MM.1S (cell line): Measurements from ENCODE around the gene CATSPERZ.

Experiments used
- DNase-seq: peaks from one replicate; pipeline ENCODE4 v3.0.0-alpha.2; 2015
- H2AFZ ChIP-seq: fragments of 300-600 bp; sonication (generic); 2 replicates; pipeline ENCODE4 v1.6.0; 2016; ENCODE audit warnings: antibody characterized with exemption, low read length
- H3F3A ChIP-seq: fragments of 300-600 bp; sonication (generic); 2 replicates; pipeline ENCODE4 v1.6.1; 2016; ENCODE audit warnings: mild to moderate bottlenecking, antibody characterized with exemption, low read length, moderate library complexity, mixed read lengths; ENCODE audit not compliant: insufficient read depth
- H3K27ac ChIP-seq: fragments of 300-600 bp; sonication (generic); 2 replicates; pipeline ENCODE4 v1.5.1; 2016; ENCODE audit warnings: mild to moderate bottlenecking, low read length
- H3K27me3 ChIP-seq: fragments of 300-600 bp; sonication (generic); replicated peaks from 2 replicates; pipeline ENCODE4 v1.6.0; 2016; ENCODE audit warnings: low read length; ENCODE audit not compliant: insufficient read depth
- H3K36me3 ChIP-seq: fragments of 300-600 bp; sonication (generic); replicated peaks from 2 replicates; pipeline ENCODE4 v1.6.1; 2016; ENCODE audit warnings: mild to moderate bottlenecking, low read length, mixed read lengths; ENCODE audit not compliant: insufficient read depth
- H3K4me1 ChIP-seq: fragments of 300-600 bp; sonication (generic); 2 replicates; pipeline ENCODE4 v1.6.1; 2016; ENCODE audit warnings: low read length, mixed read lengths
- H3K4me2 ChIP-seq: fragments of 300-600 bp; sonication (generic); 2 replicates; pipeline ENCODE4 v1.6.0; 2016; ENCODE audit warnings: low read depth, low read length
- H3K4me3 ChIP-seq: fragments of 300-600 bp; sonication (generic); 2 replicates; pipeline ENCODE4 v1.5.1; 2016; ENCODE audit warnings: low read length, mixed read lengths
- H3K79me2 ChIP-seq: fragments of 300-600 bp; sonication (generic); 2 replicates; pipeline ENCODE4 v1.6.1; 2016; ENCODE audit warnings: mixed run types, low read length, mixed read lengths
- H3K9ac ChIP-seq: fragments of 300-600 bp; sonication (generic); 2 replicates; pipeline ENCODE4 v1.6.1; 2016; ENCODE audit warnings: low read length, mixed read lengths
- H3K9me2 ChIP-seq: fragments of 300-600 bp; sonication (generic); replicated peaks from 2 replicates; pipeline ENCODE4 v1.6.1; 2016; ENCODE audit warnings: mild to moderate bottlenecking, low read length, mixed read lengths; ENCODE audit not compliant: insufficient read depth
- H3K9me3 ChIP-seq: fragments of 300-600 bp; sonication (generic); replicated peaks from 2 replicates; pipeline ENCODE4 v1.6.1; 2016; ENCODE audit warnings: mild to moderate bottlenecking, low read length, mixed read lengths; ENCODE audit not compliant: insufficient read depth
- H4K20me1 ChIP-seq: fragments of 300-600 bp; sonication (generic); 2 replicates; pipeline ENCODE4 v1.6.1; 2016; ENCODE audit warnings: mild to moderate bottlenecking, low read length, moderate library complexity, mixed read lengths; ENCODE audit not compliant: insufficient read depth
- EZH2 ChIP-seq: fragments of 300-600 bp; sonication (generic); optimal IDR thresholded peaks from 2 replicates; pipeline ENCODE3; 2017; ENCODE audit warnings: low read depth, mild to moderate bottlenecking, antibody characterized with exemption, low read length, mixed read lengths
- EZH2phosphoT487 ChIP-seq: fragments of 300-600 bp; sonication (generic); IDR thresholded peaks from 2 replicates; pipeline ENCODE4 v1.6.1; 2018; ENCODE audit warnings: antibody characterized with exemption, low read length
- TF ChIP-seq, protein P1 (sequence below): fragments of 300-600 bp; sonication (generic); IDR thresholded peaks from 2 replicates; pipeline ENCODE4 v1.5.1; 2016; ENCODE audit warnings: antibody characterized with exemption, low read length, mixed read lengths

Gene CATSPERZ

DNA sequence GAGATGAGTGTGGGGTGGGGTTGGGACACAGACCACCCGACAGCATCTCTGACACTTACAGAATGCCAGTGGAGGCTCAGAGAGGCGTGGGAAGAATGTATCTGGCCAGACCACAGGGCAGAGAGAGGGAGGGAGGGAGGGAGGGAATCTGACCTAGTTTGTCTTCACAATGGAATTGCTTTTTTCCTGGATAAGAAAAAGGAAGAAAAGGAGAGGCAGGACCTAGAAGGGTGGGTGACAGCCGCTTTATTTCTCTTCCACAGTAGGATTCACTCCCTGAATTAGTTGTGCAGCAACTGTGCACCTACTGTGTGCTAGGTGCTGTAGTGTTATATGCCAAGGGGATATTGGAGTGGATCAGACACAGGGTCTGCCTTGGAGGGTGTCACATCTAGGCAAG is 5.4 kb upstream of the CATSPERZ start:
- no peak for TF ChIP-seq EZH2phosphoT487
- TF ChIP-seq, protein P1, sequence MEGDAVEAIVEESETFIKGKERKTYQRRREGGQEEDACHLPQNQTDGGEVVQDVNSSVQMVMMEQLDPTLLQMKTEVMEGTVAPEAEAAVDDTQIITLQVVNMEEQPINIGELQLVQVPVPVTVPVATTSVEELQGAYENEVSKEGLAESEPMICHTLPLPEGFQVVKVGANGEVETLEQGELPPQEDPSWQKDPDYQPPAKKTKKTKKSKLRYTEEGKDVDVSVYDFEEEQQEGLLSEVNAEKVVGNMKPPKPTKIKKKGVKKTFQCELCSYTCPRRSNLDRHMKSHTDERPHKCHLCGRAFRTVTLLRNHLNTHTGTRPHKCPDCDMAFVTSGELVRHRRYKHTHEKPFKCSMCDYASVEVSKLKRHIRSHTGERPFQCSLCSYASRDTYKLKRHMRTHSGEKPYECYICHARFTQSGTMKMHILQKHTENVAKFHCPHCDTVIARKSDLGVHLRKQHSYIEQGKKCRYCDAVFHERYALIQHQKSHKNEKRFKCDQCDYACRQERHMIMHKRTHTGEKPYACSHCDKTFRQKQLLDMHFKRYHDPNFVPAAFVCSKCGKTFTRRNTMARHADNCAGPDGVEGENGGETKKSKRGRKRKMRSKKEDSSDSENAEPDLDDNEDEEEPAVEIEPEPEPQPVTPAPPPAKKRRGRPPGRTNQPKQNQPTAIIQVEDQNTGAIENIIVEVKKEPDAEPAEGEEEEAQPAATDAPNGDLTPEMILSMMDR = no peak
- no peak for TF ChIP-seq EZH2
- 0 out of 2 replicates have a peak, but pooled peaks cover 5% of the 10 kb centered on the region for H3F3A ChIP-seq
- DNase-seq = no peak
- H4K20me1 ChIP-seq = no peaks in the 10 kb centered on the region
- no peak overlapping the region for H3K27ac ChIP-seq
- no peaks in the 10 kb centered on the region for H3K79me2 ChIP-seq
- no peak overlapping the region for H3K4me3 ChIP-seq
- no peaks in the 10 kb centered on the region for H3K9me2 ChIP-seq
- no peak overlapping the region for H3K9ac ChIP-seq
- no peak overlapping the region for H2AFZ ChIP-seq
- H3K36me3 ChIP-seq = no peaks in the 10 kb centered on the region
- H3K4me2 ChIP-seq = no peak overlapping the region
- no peaks in the 10 kb centered on the region for H3K9me3 ChIP-seq
- H3K4me1 ChIP-seq = no peaks in the 10 kb centered on the region
- peaks cover 87% of the 10 kb centered on the region for H3K27me3 ChIP-seq

DNA sequence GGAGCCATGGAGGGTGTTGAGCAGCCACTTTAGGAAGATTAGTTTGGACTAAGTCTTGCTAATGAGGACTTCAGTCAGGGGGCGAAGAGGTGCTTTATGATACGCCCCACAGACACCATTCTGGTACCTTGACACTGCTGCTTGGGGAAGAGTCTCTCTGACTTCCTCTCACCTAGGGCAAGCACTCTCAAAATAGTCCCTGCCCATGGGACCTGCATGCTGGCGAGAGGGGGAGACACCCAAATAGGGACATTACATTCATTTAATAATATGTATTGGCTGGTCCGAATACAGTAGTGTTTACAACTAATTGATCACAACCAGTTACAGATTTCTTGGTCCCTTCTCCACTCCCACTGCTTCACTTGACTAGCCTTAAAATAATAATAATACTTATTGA is 4.4 kb upstream of the CATSPERZ start:
- Histone ChIP-seq H3K27me3 (peaks cover 91% of the 10 kb centered on the region), H3K9ac (no peak overlapping the region)

DNA sequence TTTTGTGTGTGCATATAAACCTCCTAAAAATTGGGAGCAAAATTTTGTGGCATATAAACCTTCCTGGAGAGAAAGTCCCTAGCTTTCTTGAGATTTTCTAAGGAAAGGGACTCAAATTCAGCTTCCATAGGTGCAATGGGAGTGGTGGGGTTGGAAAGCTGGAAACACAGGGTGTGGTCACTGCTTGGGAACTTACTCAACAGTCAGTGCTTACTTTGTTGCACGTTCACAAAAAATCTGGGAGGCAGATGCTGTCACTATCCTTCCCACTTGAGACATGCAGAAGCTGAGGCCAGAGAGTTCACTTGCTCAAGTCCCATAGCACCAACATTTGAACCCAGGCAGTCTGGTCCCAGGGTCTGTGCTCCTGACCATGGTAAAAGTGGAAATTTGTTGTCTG is 3.9 kb upstream of the CATSPERZ start:
- Histone ChIP-seq H3K9ac (no peak overlapping the region), H3K4me1 (peaks cover 6% of the 10 kb centered on the region), H3K4me3 (no peak overlapping the region), H3K36me3 (no peaks in the 10 kb centered on the region), H3K4me2 (no peak overlapping the region), H3F3A (no peaks in the 10 kb centered on the region), H3K27me3 (peaks cover 88% of the 10 kb centered on the region), H3K27ac (no peak overlapping the region), H2AFZ (no peak overlapping the region), H4K20me1 (no peaks in the 10 kb centered on the region), H3K9me2 (no peaks in the 10 kb centered on the region), H3K79me2 (no peaks in the 10 kb centered on the region), H3K9me3 (no peaks in the 10 kb centered on the region)
- peak; percentile 4 for DNase-seq
- no peak for TF ChIP-seq EZH2
- TF ChIP-seq EZH2phosphoT487 = no peak
- TF ChIP-seq, protein P1 = no peak

More for the DNA sequence above, 4.4 kb upstream of the CATSPERZ start:
- Histone ChIP-seq H4K20me1 (no peaks in the 10 kb centered on the region), H3K79me2 (no peaks in the 10 kb centered on the region), H3K4me3 (no peak overlapping the region), H3K27ac (no peak overlapping the region), H3K4me2 (no peak overlapping the region), H2AFZ (no peak overlapping the region), H3K9me2 (no peaks in the 10 kb centered on the region), H3K9me3 (no peaks in the 10 kb centered on the region), H3K4me1 (peaks cover 5% of the 10 kb centered on the region), H3K36me3 (no peaks in the 10 kb centered on the region), H3F3A (0 out of 2 replicates have a peak, but pooled peaks cover 2% of the 10 kb centered on the region)
- DNase-seq = peak; percentile 2
- TF ChIP-seq EZH2 (no peak), EZH2phosphoT487 (no peak)
- TF ChIP-seq, protein P1 = no peak
